Stimulated activated CD8-positive, alpha-beta memory T cell treated with anti-CD3 and anti-CD28 coated beads, Interleukin-12 subunit alpha, Interleukin-12 subunit beta, amount 100 ng/mL, for 24 hours (primary cell): Measurements from ENCODE around the gene STK24.

Experiments
- DNase-seq: peaks from one replicate; pipeline ENCODE4 v3.0.0-alpha.2; 2020; ENCODE audit errors: extremely low read depth

STK24 gene

DNA sequence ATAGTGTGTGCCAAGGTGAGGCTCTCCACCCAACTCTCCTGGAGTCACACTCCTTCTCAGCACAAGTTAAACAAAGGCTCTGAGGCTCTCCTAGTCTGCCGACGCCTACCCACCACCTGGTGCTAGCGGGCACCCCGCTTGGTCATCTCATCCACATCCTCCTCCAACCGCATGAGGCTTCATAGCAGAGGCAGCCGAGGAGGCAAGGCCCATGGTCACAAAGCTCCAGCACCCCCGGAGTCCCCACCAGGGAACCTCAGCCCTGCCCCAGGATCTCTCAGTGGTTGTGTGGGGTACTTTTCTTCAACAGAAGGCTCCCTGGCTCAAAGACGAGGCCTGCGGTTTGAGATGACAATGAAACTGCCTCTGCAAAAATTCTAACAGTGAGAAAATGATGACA lies 43.0 kb downstream of the STK24 start:
- no peak for DNase-seq

DNA sequence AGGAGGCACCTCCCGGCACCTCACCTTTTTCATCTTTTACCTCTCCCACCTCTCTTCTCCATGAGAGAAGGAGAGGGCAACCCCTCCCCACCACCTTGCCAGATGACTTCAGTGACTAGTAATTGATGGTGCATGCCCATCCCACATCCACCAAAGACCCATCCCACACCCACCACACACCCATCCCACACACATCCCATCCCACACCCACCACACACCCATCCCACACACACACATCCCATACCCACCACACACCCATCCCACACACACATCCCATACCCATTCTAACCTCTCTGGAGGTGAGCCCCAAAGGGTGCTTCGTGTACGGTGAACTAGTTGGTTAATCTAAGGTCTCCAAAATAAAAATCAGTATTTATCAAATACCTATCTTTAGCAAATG lies 44.7 kb downstream of the STK24 start:
- DNase-seq = no peak

DNA sequence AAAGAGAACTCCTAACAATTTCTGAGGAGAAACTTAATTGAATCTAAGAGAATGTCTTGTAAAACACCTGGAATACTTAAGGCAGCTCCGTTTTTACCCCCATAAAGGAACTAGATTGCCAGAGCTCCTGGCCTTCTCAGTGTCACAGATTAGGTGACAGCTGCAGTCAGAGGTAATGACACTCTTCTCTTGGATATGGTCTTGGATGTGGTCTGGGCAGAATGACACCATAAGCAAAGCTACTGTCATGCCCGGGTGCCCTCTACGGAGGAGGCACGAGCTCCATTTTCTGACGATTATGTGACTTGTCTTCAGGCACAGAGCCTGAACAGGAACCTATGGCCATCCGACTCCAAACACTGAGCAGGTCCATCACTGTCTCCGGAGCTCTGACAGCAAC lies 46.7 kb downstream of the STK24 start:
- DNase-seq = no peak

DNA sequence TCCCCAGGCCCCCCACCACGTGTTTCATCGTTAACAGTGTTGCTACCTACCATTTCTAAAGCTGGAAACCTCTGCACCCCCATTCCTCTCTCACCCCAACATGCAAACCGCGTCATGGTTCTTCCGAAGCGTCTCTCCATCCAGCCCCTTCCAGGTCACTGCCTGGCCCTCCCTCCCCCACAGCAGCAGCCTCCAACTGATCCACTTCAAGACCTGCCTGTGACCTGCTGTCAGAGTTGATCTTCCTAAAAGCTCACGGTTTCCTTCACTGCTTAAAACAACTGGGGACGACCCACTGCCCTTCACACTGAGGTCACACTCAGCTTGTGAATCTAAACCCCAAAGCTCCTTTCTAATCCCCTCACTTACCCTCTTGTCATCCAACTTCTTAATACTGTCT lies 47.7 kb downstream of the STK24 start:
- no peak for DNase-seq

DNA sequence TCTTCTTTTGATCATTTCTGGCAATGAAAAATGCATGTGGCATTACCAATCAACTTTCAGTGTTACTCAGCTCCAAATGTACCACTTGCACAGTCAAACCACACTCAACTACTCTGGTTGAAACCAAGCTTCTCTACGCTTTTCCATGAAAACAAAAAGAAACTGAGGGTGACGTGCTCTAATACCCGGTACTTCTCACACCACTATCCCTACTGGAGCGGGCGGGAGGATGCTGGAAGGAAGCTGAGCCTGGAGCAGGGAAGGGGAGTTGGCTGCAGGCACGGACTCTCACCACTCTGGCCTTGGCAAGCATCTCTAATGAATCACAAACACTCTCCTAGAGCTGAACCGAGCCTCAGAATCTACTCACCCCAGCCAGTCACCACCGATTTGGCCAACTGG lies 48.2 kb downstream of the STK24 start:
- no peak for DNase-seq

DNA sequence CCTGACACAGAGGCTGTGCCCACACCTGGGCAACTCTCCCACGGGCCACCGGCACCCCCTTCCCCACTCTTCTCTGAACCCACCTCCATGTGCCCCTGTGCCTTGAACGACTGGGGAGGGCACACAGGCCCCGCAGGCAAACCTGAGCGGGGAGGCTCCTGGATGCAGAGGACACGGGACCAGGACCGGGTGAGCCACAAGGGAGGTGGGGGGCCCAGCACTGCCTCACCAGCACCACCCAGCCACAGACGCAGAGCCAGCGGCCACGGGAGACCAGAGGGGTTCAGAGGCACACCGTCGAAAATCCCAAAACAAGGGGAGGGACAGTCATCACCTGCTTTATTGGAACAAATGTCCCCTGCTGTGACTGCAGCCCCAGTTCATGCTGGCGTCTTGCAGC lies 49.4 kb downstream of the STK24 start:
- no peak for DNase-seq

DNA sequence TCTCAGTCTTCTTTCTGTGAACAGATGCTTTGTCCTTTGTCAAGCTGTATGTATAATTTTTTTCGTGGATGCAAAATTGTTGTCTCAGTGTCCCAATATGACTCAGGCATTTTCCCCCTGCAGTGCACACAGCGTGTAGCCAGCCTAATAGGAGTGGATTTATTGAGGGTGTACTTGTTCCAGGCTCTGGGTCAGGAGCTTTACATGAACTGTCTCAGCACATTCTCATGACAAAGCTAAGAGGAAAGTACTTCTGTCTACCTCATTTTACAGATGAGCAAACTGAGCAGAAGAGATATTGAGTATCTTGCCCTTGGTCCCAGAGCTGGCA lies 50.8 kb downstream of the STK24 start:
- no peak for DNase-seq

DNA sequence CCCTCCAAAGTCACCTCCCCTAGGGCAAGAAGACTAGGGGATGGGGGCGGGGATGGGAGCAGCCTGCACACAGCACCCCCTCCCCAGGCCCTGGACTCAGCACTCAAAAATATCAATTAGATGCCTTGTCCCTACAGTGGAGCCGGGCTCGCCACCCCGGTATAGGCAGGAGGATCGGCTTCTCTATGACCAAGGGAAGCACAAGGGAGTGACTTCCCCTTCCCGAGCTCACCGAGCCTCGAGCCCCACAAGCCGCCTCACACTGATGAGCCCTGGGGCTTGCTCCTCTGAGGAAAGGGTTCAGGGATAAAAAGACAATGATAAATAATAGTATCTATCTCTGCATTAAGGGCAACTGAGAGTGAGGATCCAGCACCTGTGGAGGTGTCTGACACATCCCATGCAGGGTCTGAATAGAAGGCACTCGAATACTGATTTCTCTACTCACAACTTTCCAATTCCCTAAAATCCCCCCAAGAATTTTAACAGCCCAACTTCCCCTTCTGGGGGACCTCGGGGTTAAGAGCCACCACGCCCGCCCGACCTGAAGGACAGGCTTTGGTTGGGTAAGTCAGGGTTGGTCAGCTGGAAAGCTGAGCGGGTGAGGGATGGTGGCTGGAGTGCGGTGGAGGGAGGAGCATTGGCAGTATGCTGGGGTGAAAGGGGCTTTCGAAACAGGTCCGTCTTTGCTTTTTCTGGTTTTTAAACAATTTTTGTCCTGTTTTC lies 51.3 kb downstream of the STK24 start:
- no peak for DNase-seq

DNA sequence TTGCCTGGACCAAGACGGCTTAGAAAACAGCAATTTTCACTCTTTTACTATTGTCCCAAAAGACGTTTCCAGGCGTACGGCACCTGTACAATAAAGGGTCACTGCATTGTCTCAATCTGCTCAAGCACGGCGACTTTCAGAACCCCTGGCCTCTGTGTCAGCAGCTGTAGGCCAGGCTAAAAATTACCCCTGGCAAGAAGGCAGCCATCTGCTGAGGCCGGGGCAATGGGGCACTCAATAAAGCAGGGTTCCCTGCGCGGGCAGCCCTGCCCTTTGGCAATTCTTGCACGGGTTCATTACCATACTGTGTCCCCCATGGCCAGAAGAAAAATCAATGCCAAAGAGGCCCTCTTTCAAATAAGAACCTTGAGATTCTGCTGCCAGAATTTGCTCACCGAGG lies 52.1 kb downstream of the STK24 start:
- DNase-seq = no peak

DNA sequence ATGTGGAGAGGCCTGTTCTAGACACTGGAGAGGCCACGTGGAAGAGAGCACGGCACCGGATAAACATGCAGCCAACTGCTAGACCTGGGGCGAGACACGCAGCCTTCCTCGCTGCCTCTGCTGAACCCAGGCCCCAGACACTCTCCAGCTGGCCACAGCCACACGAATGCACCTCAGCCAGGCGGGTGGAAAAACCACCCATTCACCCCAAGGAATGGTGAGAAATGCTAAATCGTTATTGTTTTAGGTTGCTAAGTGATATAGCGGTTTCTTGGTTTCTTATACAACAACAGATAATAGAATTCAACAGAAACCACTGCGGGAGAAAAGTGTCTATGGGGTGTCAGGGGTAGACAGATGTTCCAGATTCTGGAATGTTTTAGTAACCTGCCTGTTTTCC lies 52.5 kb downstream of the STK24 start:
- no peak for DNase-seq

DNA sequence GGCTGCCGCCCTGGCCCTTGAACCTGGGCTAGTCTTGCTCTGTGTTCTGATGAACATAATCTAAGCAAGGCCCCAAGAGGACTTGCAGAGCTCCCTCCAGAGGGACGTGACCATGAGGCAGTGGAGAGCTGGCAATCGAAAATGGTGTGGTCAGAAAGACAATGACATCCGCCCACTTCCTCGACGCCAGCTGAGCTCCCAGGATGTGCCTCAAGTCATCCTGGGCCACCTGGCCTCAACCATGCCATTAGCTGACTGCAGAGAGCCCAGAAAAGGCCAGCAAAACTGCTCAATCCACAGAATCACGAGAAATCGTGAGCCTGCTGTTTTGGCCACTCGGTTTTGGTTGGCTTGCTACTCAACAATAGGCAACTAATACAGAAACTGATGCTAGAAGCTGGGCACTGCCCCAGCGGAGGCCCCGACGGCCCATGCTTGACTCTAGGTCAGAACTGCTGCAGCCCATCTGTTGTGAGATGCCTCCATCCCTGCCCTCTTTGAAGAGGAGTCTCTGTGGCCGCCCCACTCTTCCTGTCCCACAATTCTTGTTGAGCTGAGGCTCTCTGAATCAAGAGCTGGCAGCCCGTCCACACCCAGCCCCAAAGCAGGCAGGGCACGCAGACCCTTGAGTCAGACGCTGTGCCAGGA lies 53.3 kb downstream of the STK24 start:
- no peak for DNase-seq

DNA sequence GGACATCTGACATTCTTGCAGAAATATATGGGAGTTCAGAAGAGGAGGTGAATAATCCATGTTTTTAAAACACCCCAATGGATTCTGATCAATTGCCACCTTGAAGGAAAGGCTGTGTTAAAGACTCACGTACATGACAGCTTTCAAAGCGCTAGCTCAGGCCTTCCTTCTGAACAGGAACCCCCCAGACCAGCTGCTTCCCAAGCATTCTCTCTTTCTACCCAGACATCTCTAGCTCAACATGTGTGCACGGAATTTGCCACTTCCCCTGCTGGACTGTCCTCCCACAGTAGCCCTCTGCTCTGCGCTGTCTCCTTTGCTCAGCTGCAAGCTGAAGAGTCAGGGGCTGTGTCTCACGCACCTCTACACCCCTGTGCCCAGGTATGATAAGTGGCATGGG lies 54.5 kb downstream of the STK24 start:
- DNase-seq = no peak

DNA sequence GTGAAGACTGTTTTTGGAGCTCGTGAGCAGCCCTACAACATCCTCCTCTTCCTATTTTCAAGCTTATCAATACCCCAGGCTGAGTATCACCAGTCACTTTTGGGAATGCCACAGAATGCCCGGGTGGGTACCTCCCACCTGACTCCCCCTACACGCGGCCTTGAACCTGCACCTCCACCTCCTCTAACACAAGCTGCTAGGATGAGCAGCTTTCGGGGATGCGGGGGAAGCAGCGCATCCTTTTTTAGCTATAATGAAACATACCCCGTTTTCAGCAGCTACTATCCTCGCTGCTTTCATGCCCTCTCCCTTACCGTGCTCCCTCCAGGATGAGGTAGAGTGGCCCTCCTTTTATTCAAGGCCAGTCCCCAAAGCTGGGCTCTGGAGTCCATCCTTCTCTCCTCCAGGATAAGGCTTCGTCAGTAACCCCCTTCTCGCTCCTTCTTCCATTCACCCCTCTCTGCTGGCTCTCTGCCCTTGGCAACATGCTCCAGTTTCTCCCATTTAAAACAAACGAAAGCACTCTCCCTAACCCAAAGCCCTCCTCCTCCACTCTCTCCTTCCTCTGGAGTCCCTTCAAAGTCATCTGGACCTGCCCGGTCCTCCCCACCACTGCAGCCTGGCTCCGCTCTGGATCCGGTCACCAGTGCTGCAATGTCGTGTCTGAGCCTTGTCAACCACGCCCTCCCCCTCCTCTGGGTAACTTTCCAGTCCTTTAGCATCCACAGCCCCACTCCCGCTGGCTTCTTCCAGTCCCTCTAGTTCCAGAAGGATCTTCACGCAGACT lies 55.3 kb downstream of the STK24 start:
- DNase-seq = no peak

DNA sequence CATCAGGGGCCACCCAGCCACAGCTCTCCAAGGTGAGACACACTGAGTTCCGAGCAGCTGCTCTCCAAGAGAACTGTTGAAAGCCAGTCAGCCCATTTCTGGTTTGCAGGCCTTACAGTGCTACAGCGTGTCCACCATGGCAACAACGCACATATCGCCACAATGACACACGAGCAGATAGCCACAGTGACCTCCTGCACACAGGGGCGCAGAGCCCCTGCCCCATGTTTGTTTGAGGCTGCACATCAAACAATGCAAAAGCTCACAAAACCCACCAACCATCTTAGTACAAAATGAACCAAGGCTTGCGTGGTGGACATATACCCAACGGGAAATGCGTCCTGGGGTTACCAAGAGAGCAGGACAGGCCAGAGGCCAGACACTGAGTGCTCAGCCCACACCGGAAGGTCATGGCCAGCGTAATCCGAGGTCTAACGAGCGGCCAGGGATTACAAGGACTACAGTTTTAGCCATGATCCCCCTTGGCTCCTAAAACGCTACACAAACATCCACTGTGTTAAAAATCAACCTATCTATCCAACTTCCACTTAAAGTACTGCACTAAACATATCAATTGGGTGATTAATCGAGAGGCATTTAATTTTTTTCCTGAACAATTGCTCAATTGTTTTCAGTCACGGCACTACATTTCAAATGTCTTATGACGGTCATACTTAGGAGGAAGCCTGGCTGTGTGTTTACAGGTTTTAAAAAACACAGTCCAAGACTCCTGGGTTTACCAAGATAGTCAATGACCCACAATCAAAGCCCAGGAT lies 56.0 kb downstream of the STK24 start:
- DNase-seq = no peak

DNA sequence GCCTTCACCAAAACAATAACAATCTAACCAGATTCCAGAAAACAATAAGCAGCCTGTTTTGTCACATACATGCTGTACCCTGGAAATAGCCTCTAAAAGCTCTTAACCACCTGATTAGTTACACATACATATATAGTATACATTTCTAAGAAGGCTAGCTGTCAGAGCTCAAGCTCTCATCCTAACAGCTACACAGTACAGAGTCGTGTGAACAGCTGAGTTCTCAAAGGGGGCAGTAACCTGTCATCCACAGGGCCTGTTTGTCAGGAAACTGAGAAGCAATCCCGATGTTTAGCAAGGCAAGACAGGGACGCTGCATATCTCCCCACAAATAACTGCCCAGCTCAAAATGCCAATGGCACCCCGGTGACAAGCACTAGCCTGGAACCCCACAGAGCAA lies 56.9 kb downstream of the STK24 start:
- DNase-seq = no peak

DNA sequence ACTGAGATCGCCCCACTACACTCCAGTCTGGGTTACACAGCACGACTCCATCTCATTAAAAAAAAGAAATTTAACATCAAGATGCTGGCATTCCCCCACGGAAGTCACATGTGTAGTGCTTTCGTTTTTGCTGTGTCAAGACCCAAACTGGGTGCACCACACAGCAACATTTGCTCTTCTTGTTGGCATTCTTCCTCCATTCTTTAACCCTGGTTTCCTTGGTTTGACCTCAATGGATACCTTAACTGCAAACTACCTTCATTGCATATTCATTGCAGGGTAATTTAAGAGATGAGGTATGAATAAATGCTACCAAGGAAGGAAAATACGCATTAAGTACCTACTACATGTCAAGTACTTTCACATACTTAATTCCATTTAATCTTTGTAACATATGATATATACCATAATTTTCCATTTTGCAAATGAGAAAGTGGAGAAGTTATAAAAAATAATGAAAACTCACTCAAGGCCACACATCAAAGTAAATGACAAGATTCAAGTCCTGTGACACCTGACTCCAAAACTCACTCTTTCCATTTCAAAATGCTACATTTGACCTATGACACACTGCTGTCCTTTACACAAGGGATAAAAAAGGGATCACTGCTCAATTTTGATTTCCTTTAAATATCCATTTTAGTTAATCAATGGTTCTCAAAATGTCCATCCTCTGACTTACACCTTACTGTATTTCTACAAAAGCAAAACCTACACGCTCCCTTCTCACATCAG lies 59.2 kb downstream of the STK24 start:
- no peak for DNase-seq

DNA sequence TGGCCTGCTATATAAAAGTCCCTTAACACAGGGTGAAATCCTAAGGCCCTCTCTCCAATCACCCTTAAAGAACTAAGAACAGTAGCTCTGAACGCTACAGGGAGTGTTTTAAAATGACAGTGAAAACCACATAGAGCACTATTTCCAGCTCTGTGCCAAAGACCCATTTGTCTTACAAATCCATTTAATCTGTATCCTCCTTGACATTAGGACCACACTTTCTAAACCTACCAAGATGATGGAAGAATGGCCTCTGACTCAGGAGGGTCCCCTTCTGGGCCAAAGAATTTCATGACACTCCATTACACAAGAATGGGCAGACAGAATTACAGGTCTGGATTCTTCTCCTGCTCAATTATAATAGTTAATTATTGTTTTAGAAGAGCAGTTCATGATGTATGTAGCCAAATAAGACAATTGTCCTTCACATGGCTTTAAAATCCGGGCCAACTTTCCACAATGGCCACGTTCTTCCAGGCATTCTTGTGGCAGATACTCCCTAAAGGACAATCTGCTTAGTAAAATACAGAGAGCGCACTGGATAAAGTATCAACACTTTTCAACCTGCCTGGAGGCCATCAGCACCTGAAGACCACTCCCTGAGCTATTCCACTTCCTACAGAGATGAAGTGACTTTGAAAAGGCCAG lies 61.0 kb downstream of the STK24 start:
- no peak for DNase-seq

DNA sequence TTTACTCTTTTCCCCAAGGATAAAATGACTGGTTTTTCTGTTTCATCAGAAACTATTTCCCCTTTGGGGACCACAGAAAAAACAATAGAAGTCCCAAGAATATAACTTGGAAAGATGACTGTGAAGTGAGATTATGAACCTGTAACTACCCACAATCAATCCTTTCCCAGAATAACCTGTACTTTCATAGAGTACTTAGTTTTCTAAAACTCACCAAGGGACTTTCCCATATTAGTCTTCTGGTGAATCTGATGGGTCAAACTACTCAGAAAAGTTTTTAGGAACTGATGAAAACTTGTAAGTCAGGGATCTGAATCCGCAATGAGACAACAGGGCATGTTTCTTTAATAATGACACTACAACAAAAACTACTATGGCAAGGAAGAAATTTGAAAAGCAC lies 62.6 kb downstream of the STK24 start:
- no peak for DNase-seq

DNA sequence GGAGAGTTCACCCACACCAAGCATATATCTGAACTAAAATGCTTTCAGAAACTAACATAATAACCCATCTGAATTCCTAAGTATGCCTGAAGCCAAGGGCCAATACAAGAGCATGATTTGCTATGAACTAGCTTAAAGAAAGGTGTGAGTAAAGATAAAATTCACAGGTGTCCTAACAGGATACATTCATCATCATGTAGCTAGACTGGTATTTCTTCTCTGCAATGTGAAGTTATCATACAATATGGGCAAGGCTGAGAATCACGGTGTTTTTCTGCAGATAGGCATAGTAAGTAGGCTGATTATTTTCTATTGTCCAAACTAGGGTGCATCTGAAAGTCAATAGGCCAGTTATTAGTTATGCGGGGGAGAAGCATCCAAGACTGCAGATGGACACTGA lies 63.1 kb downstream of the STK24 start:
- DNase-seq = no peak

DNA sequence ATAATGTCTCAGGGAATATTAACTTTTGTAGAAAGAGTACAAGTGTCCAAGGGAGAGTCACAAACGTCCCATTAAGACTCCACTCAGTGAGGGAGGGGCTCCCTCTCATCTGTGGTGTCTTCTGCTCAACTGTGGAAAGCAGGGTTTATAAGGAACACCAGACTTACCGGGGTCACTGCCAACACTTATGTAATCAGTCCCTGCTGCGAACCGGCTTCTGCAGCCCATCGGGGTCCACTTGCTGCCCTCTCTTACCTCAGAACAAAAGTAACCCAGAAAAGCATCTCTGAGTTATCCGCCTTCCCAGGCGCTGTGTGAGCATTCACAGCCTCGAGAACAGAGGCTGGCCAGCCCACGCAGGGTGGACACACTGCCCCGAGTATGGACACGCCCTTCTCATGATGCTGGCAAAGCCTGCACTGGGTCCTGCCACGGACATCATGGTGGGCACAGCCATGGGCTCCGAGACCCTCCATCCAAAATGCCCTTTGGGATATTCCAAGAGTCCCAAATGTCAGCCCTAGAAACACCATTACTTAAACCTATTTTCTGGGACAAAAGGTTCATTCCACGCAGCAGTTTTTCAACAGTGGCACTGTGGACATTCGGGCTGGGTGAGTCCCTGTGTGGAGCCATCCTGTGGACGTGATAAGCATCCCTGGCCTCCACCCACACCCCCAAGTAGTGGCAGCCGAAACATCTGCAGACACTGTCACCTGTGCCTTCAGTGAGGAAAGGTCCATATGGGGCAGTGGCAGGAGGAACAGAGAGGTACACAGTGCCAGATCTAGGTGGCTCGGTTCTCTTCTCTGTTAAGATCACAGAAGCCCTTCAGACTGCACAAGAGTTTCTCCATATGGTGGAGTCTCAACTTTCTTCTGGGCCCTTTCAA lies 63.9 kb downstream of the STK24 start:
- no peak for DNase-seq
